Body of pancreas (tissue), 4 donors: Measurements from ENCODE around the gene MAP3K4.
"Not testable (repeated sequence)": the region's sequence is repeated elsewhere in the genome, so short reads cannot be mapped to it uniquely, and the experiment has no call there.

Source experiments
- POLR2A ChIP-seq, 3 donors: fragments of 450-650 bp; IDR thresholded peaks; one replicate each; pipeline ENCODE4 v1.6.1; 2016; ENCODE audit warnings: antibody characterized with exemption in 3 of 3, mild to moderate bottlenecking in 2 of 3
- TF ChIP-seq, protein P1 (sequence below), 7 experiments: fragments of 450-650 bp in 4 of 7; fragments of 200-600 bp in 3 of 7; sonication (generic) in 3 of 7; IDR thresholded peaks; one replicate each; pipeline ENCODE4 v1.5.1; 2016 to 2019; ENCODE audit warnings: antibody characterized with exemption in 7 of 7

DNA sequence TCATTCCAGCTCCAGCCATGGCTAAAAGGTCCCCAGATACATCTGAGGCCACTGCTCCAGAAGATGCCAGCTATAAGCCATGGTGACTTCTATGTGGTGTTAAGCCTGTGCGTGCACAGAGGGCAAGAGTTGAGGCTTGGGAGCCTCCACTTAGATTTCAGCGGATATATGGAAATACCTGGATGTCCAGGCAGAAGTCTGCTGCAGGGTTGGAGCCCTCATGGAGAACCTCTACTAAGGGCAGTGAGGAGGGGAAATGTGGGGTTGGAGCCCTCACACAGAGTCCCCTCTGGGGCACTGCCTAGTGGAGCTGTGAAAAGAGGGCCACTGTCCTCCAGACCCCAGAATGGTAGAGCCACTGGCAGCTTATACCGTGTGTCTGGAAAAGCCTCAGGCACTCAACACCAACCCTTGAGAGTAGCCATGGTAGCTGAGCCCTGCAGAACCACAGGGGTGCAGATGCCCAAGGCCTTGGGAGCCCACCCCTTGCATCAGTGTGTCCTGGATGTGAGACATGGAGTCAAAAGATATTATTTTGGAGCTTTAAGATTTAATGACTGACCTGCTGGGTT lies 8.1 kb upstream of the MAP3K4 start:
- TF ChIP-seq, protein P1, sequence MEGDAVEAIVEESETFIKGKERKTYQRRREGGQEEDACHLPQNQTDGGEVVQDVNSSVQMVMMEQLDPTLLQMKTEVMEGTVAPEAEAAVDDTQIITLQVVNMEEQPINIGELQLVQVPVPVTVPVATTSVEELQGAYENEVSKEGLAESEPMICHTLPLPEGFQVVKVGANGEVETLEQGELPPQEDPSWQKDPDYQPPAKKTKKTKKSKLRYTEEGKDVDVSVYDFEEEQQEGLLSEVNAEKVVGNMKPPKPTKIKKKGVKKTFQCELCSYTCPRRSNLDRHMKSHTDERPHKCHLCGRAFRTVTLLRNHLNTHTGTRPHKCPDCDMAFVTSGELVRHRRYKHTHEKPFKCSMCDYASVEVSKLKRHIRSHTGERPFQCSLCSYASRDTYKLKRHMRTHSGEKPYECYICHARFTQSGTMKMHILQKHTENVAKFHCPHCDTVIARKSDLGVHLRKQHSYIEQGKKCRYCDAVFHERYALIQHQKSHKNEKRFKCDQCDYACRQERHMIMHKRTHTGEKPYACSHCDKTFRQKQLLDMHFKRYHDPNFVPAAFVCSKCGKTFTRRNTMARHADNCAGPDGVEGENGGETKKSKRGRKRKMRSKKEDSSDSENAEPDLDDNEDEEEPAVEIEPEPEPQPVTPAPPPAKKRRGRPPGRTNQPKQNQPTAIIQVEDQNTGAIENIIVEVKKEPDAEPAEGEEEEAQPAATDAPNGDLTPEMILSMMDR (IDR thresholded peaks at IDR 0.05) = not testable (repeated sequence)
- TF ChIP-seq POLR2A (IDR thresholded peaks at IDR 0.05) = not testable (repeated sequence)
